ENCODE results near the gene MYL7.
"Not testable (repeated sequence)": the region's sequence is repeated elsewhere in the genome, so short reads cannot be mapped to it uniquely, and the experiment has no call there.

Gene MYL7

DNA sequence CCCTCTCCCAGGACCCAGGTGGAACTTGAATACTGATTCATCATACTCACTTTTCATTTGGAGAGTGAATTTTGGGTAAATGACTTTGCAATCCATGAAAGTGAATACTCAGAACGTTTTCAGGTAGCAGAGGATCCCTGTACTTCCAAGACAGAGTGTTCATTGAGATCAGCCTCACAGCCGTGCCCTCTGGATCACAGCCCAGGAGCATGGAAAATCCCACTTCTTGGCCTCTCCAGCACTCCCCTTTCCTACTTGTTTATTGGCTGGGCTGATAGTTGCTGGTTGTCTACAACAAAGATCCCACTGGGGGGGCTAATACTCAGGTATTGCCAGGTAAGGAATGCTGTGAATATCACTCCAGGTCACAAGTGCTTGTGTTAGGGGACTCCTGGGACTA, 42.3 kb upstream of the MYL7 start:
- no peak overlapping the region for H3K27ac ChIP-seq (ENCODE audit: low read depth, low read length, severe bottlenecking)
- peaks cover 6% of the 10 kb centered on the region for H3K9me3 ChIP-seq (ENCODE audit: control insufficient read depth, low read length)
- H3K4me1 ChIP-seq (ENCODE audit: control insufficient read depth, insufficient read depth, low read length, poor library complexity, severe bottlenecking): peaks cover 20% of the 10 kb centered on the region
- WGBS, 2 experiments (ENCODE audit: insufficient coverage in 2 of 2): 51 to 80% methylated on average over 2 of the region's 2 CpGs
- H3K36me3 ChIP-seq (ENCODE audit: control insufficient read depth, insufficient read depth, low read length): no peaks in the 10 kb centered on the region
- no peak overlapping the region for H3K4me3 ChIP-seq (ENCODE audit: extremely low read depth, insufficient read depth, low read length, poor library complexity, severe bottlenecking)

DNA sequence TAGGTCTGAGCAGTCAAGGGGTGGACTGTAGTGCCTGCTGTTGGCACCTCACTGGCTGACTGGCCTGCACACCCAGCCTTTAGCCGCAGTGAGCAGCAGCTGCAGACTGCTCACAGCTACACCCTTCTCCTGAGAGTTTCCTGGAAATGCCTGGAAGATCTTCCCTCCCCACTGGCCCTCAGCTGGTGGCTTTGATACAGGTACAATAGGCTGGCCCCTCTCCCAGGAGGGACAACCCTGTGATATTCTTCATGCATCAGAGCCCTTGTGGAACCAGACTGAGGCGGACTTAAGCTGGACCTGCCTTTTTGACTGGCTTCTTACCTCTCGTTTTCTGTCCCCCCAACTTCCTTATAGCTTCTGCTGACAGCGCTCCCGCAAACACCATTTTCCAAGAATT, 41.7 kb upstream of the MYL7 start:
- WGBS, 2 experiments (ENCODE audit: insufficient coverage in 2 of 2): 76 to 86% methylated on average over 5 of the region's 5 CpGs
- H3K4me3 ChIP-seq (ENCODE audit: extremely low read depth, insufficient read depth, low read length, poor library complexity, severe bottlenecking): no peak overlapping the region

DNA sequence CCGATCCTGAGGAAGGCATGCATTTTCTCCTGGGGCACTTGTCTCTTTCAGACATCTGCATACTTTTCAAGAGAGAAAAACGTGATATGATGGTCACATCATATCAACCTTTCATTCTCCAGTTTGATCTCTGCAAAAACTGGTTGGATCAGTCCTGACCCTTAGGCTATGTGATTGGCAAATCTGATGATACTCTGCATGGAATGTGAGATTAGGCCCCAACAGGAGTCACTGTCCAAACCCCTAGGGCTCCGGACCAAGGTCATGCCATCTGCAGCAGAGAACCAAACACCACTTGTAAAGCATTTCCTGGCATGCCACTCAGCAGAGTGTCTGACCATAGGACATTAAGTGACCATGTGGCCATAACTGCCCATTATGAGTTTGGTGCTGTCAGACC, 39.5 kb upstream of the MYL7 start:
- H3K4me1 ChIP-seq (ENCODE audit: control insufficient read depth, insufficient read depth, low read length, poor library complexity, severe bottlenecking): peaks cover 17% of the 10 kb centered on the region
- no peak overlapping the region for H3K27ac ChIP-seq (ENCODE audit: low read depth, low read length, severe bottlenecking)
- peaks cover 6% of the 10 kb centered on the region for H3K9me3 ChIP-seq (ENCODE audit: control insufficient read depth, low read length)
- no peaks in the 10 kb centered on the region for H3K36me3 ChIP-seq (ENCODE audit: control insufficient read depth, insufficient read depth, low read length)
- no peak overlapping the region for H3K4me3 ChIP-seq (ENCODE audit: extremely low read depth, insufficient read depth, low read length, poor library complexity, severe bottlenecking)
- WGBS, 2 experiments (ENCODE audit: insufficient coverage in 2 of 2): 85 to 88% methylated on average over 1 to 3 of the region's 3 CpGs

More for the DNA sequence above, 41.7 kb upstream of the MYL7 start:
- Histone ChIP-seq H3K36me3 (ENCODE audit: control insufficient read depth, insufficient read depth, low read length) (no peaks in the 10 kb centered on the region), H3K4me1 (ENCODE audit: control insufficient read depth, insufficient read depth, low read length, poor library complexity, severe bottlenecking) (peaks cover 20% of the 10 kb centered on the region), H3K9me3 (ENCODE audit: control insufficient read depth, low read length) (peaks cover 6% of the 10 kb centered on the region), H3K27ac (ENCODE audit: low read depth, low read length, severe bottlenecking) (no peak overlapping the region)

DNA sequence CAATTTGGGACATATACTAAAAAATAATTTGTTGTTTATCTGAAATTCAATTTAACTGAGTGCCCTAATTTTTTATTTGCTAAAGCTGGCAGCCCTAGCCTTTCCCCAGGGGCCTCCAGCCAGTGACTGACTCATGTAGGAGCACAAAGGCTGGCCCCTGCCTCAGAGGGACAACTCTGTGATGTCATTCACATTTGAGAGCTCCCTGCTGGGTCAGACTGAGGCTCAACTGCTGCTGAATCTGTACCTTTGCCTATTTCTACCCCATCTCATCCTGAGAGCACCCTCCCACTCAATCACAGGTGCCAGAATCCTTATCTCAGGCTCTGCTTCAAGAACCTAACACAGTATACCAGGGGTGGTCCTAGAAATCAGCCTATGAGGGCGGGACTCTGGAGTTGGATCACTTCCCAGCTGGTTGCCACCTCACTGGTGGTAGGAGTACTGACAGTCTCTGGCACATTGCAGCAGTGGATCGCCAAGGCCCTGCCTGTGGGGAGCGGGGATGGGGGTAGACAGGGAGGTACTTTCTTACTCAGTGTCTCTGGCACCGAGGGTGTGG, 36.5 kb upstream of the MYL7 start:
- H3K36me3 ChIP-seq (ENCODE audit: control insufficient read depth, insufficient read depth, low read length): no peaks in the 10 kb centered on the region
- WGBS, 2 experiments (ENCODE audit: insufficient coverage in 2 of 2): 72 to 86% methylated on average over 3 to 4 of the region's 4 CpGs
- H3K4me1 ChIP-seq (ENCODE audit: control insufficient read depth, insufficient read depth, low read length, poor library complexity, severe bottlenecking): no peaks in the 10 kb centered on the region
- H3K27ac ChIP-seq (ENCODE audit: low read depth, low read length, severe bottlenecking): no peak overlapping the region
- no peak overlapping the region for H3K4me3 ChIP-seq (ENCODE audit: extremely low read depth, insufficient read depth, low read length, poor library complexity, severe bottlenecking)
- peaks cover 5% of the 10 kb centered on the region for H3K9me3 ChIP-seq (ENCODE audit: control insufficient read depth, low read length)

DNA sequence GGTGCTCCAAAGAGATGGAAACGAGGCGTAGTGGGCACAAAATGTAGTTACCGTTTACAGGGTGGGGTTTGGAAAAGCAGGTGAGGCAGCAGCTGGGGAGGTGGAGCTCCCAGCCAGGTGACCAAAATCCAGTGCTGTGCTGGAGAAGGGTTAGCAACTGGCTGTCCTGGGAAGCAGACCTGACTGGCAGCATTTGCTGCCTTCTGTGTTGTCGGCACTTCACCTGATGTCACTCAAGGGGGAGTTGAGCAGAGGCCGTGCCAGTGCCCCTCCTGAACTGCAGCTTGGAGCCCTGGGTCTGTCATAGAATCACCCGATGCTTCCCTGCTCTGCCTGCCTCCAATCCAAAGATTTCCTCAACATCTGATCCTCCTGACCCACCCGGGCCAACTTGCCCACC, 35.4 kb upstream of the MYL7 start:
- H3K36me3 ChIP-seq (ENCODE audit: control insufficient read depth, insufficient read depth, low read length): no peaks in the 10 kb centered on the region
- H3K9me3 ChIP-seq (ENCODE audit: control insufficient read depth, low read length): no peaks in the 10 kb centered on the region
- WGBS, 2 experiments (ENCODE audit: insufficient coverage in 2 of 2): 91 to 96% methylated on average over 5 to 7 of the region's 7 CpGs
- no peak overlapping the region for H3K4me3 ChIP-seq (ENCODE audit: extremely low read depth, insufficient read depth, low read length, poor library complexity, severe bottlenecking)
- no peaks in the 10 kb centered on the region for H3K4me1 ChIP-seq (ENCODE audit: control insufficient read depth, insufficient read depth, low read length, poor library complexity, severe bottlenecking)
- no peak overlapping the region for H3K27ac ChIP-seq (ENCODE audit: low read depth, low read length, severe bottlenecking)

DNA sequence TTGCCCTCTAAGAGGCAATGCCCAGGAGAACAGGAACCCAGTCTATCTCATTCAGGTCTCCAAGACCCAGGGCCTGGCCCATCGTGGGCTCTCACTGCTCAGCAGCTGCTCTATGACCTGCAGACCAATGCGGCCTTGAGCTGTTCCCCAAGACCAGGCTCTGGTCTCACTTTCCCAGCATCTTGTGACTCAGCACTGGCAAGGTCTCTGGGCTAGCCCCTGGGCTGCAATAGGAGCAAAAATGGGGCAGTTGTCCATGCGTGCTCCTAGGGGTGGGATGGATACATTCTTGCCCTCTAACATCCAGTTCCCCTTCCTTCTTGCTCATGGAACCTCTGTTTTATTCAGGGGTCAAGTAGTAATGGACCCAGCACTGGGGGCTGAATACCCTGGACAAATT, 34.6 kb upstream of the MYL7 start:
- 90 to 100% methylated on average over 3 of the region's 3 CpGs for WGBS, 2 experiments (ENCODE audit: insufficient coverage in 2 of 2)
- H3K27ac ChIP-seq (ENCODE audit: low read depth, low read length, severe bottlenecking): no peak overlapping the region
- H3K4me1 ChIP-seq (ENCODE audit: control insufficient read depth, insufficient read depth, low read length, poor library complexity, severe bottlenecking): no peaks in the 10 kb centered on the region
- H3K4me3 ChIP-seq (ENCODE audit: extremely low read depth, insufficient read depth, low read length, poor library complexity, severe bottlenecking): no peak overlapping the region
- H3K9me3 ChIP-seq (ENCODE audit: control insufficient read depth, low read length): no peaks in the 10 kb centered on the region
- H3K36me3 ChIP-seq (ENCODE audit: control insufficient read depth, insufficient read depth, low read length): no peaks in the 10 kb centered on the region

DNA sequence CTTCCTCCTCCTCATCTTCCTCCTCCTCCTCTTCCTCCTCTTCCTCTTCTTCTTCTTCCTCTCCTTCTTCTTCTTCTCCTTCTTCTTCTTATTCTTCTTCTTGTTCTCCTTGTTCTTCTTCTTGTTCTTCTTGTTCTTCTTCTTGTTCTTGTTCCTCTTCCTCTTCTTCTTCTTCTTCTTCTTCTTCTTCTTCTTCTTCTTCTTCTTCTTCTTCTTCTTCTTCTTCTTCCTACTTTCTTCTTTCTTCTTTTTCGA, 33.5 kb upstream of the MYL7 start:
- H3K27ac ChIP-seq (ENCODE audit: low read depth, low read length, severe bottlenecking); H3K9me3 ChIP-seq (ENCODE audit: control insufficient read depth, low read length); H3K4me1 ChIP-seq (ENCODE audit: control insufficient read depth, insufficient read depth, low read length, poor library complexity, severe bottlenecking); H3K4me3 ChIP-seq (ENCODE audit: extremely low read depth, insufficient read depth, low read length, poor library complexity, severe bottlenecking); H3K36me3 ChIP-seq (ENCODE audit: control insufficient read depth, insufficient read depth, low read length): not testable (repeated sequence)
- WGBS, 2 experiments (ENCODE audit: insufficient coverage in 2 of 2): 100% methylated on average over 1 of the region's 1 CpG; no CpG with 5 or more reads in 1 of the 2 experiments

DNA sequence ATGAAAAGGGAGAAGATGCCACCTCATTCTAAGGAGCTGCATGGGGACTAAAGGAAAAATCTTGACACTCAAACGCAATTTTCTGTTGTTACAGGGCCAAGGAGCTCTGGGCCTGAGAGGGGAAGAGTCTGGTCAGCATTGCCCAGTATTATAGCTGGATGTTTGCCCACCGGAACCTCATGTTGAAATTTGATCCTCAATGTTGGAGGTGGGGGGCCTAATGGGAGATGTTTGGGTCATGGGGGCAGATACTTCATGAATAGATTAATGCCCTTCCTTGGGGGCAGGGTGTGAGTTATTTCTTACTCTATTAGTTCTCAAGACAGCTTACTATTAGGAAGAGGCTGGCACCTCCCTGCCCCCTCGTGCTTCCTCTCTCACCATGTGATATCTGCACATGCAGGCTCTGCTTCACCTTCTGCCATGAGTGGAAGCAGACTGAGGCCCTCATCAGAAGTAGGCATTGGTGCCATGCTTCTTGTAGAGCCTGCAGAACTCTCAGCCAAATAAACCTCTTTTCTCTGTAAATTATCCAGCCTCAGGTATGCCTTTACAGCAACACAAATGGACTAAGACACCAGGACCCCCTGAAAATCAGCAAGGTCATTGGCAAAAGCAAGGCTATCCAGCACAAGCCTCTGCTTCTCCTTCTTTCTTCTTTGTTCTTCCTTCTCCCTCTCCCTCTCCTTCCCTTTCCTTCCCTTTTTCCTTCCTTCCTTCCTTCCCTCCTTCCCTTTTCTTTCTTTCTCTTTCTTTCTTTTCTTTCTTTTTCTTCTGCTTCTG, 33.0 kb upstream of the MYL7 start:
- WGBS, 2 experiments (ENCODE audit: insufficient coverage in 2 of 2): 77 to 83% methylated on average over 3 of the region's 3 CpGs
- Histone ChIP-seq H3K4me1 (ENCODE audit: control insufficient read depth, insufficient read depth, low read length, poor library complexity, severe bottlenecking) (no peaks in the 10 kb centered on the region), H3K9me3 (ENCODE audit: control insufficient read depth, low read length) (no peaks in the 10 kb centered on the region), H3K27ac (ENCODE audit: low read depth, low read length, severe bottlenecking) (no peak overlapping the region), H3K4me3 (ENCODE audit: extremely low read depth, insufficient read depth, low read length, poor library complexity, severe bottlenecking) (no peak overlapping the region), H3K36me3 (ENCODE audit: control insufficient read depth, insufficient read depth, low read length) (no peaks in the 10 kb centered on the region)

DNA sequence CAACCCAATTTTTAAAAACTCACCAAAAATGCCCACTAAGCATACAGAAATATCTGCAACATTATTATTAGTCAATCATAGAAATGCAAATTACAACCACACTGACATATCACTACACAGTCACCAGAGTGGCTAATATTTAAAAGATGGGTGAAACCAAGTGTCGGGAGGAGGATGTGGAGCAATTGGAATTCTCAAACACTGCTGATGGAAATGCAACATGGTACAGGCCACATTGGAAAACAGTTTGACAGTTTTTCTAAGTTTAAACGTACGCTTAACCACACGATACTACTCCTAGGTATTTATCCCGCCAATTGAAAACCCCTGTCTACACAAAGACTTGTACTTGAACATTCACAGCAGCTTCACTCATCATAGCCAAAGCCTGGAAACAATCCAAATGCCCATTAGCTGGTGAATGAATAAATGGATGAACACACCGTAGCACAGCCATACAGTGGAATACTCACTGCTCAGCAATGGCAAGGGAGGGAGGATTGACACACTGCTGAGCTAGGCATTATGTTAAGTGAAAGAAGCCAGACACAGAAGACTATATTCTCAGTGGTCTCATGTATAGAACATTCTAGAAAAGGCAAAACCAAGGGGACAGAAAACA, 31.8 kb upstream of the MYL7 start:
- H3K4me3 ChIP-seq (ENCODE audit: extremely low read depth, insufficient read depth, low read length, poor library complexity, severe bottlenecking): no peak overlapping the region
- no peaks in the 10 kb centered on the region for H3K36me3 ChIP-seq (ENCODE audit: control insufficient read depth, insufficient read depth, low read length)
- 95 to 96% methylated on average over 4 to 5 of the region's 6 CpGs for WGBS, 2 experiments (ENCODE audit: insufficient coverage in 2 of 2)
- no peak overlapping the region for H3K27ac ChIP-seq (ENCODE audit: low read depth, low read length, severe bottlenecking)
- H3K4me1 ChIP-seq (ENCODE audit: control insufficient read depth, insufficient read depth, low read length, poor library complexity, severe bottlenecking): no peaks in the 10 kb centered on the region
- no peaks in the 10 kb centered on the region for H3K9me3 ChIP-seq (ENCODE audit: control insufficient read depth, low read length)

DNA sequence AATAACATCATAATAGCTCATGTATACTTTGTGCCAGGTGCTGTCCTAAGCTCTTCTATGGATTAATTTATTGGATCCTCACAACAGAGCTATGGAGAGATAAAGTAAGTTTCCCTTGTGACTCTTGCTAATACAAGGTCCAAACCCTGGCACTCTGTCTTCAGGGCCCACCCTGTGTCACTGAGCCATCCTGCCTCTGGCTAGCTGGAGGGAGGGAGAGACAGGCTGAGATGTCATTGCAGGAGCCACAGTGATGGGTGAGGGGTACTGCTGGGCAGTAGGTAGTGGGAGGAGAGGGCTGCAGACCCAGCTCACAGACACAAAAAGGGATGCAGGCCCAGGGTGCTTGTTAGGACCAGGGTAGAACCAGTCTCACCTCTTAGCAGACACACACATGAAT, 31.2 kb upstream of the MYL7 start:
- Histone ChIP-seq H3K4me1 (ENCODE audit: control insufficient read depth, insufficient read depth, low read length, poor library complexity, severe bottlenecking) (no peaks in the 10 kb centered on the region), H3K4me3 (ENCODE audit: extremely low read depth, insufficient read depth, low read length, poor library complexity, severe bottlenecking) (no peak overlapping the region), H3K36me3 (ENCODE audit: control insufficient read depth, insufficient read depth, low read length) (no peaks in the 10 kb centered on the region), H3K9me3 (ENCODE audit: control insufficient read depth, low read length) (no peaks in the 10 kb centered on the region), H3K27ac (ENCODE audit: low read depth, low read length, severe bottlenecking) (no peak overlapping the region)

DNA sequence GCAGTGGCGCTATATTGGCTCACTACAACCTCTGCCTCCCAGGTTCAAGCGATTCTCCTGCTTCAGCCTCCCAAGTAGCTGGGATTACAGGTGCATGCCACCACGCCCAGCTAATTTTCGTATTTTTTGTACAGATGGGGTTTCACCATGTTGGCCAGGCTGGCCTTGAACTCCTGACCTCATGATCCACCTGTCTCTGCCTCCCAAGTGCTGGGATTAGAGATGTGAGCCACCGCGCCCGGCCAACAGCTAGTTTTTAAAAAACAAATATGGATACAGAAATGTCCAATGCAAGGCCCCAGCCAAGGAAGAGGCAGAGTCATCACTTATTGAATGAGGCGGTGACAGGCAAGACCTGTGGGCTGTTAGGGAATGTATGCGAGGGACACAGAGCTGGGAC, 30.8 kb upstream of the MYL7 start:
- WGBS, 2 experiments (ENCODE audit: insufficient coverage in 2 of 2): 91 to 93% methylated on average over 6 to 7 of the region's 9 CpGs
- H3K27ac ChIP-seq (ENCODE audit: low read depth, low read length, severe bottlenecking); H3K4me3 ChIP-seq (ENCODE audit: extremely low read depth, insufficient read depth, low read length, poor library complexity, severe bottlenecking); H3K36me3 ChIP-seq (ENCODE audit: control insufficient read depth, insufficient read depth, low read length); H3K4me1 ChIP-seq (ENCODE audit: control insufficient read depth, insufficient read depth, low read length, poor library complexity, severe bottlenecking); H3K9me3 ChIP-seq (ENCODE audit: control insufficient read depth, low read length): not testable (repeated sequence)

All from mesodermal cell (in vitro differentiated cells).